IMR-90 (cell line): ENCODE results near the gene RBPJ. TPM values are rescaled to one million over a fixed set of nuclear protein-coding genes. Genes with fewer than 3 reads are reported as not detected.

Experiments
- ATAC-seq: fragments of 200-7000 bp; cut with Tn5 transposase; 2 replicates; pipeline ENCODE4 v1.9.1; 2020; ENCODE audit warnings: low read depth, mild to moderate bottlenecking, moderate library complexity
- BruUV-seq: library from RNA; stranded (reverse); fragments of 400-500 nt; replicated peaks from 2 replicates; lab custom pipeline; 2021; lab: Mats Ljungman, UMichigan
- CTCF ChIA-PET: fragments of 300-600 bp; formaldehyde crosslinking; extraction: SDS; loops from one replicate; lab custom pipeline; 2021; ENCODE audit warnings: antibody characterized with exemption; lab: Yijun Ruan, JAX
- POLR2A ChIA-PET: fragments of 300-600 bp; sonication (Branson Sonifier 250); formaldehyde crosslinking; loops from one replicate; lab custom pipeline; 2022; ENCODE audit warnings: antibody characterized with exemption; ENCODE audit not compliant: unreplicated experiment; lab: Charles Lee
- DNase-seq: peaks from one replicate; pipeline ENCODE4 v3.0.0; 2013
- H2AFZ ChIP-seq: replicated peaks from 2 replicates; pipeline ENCODE3; 2013; ENCODE audit warnings: low read length, mild to moderate bottlenecking; ENCODE audit not compliant: poor library complexity
- H2AK5ac ChIP-seq: 2 replicates; pipeline ENCODE4 v1.6.1; 2013; ENCODE audit warnings: low read depth, low read length, inconsistent platforms
- H2AK9ac ChIP-seq: replicated peaks from 2 replicates; pipeline ENCODE3; 2013; ENCODE audit warnings: mild to moderate bottlenecking, low read depth, low read length, moderate library complexity; ENCODE audit not compliant: poor library complexity
- H2BK120ac ChIP-seq: 2 replicates; pipeline ENCODE4 v1.6.1; 2013; ENCODE audit warnings: low read depth, low read length, inconsistent platforms
- H2BK15ac ChIP-seq: 3 replicates; pipeline ENCODE4 v1.6.1; 2013; ENCODE audit warnings: low read depth, low read length, inconsistent platforms
- H2BK20ac ChIP-seq: 2 replicates; pipeline ENCODE4 v1.6.1; 2013; ENCODE audit warnings: low read depth, mild to moderate bottlenecking, inconsistent platforms, low read length, moderate library complexity
- H2BK5ac ChIP-seq: 2 replicates; pipeline ENCODE4 v1.6.1; 2013; ENCODE audit warnings: mild to moderate bottlenecking, low read depth, low read length, inconsistent platforms; ENCODE audit not compliant: poor library complexity, severe bottlenecking
- H3K14ac ChIP-seq: replicated peaks from 2 replicates; pipeline ENCODE4 v1.6.1; 2013; ENCODE audit warnings: low read depth, low read length, inconsistent platforms
- H3K18ac ChIP-seq: 2 replicates; pipeline ENCODE4 v1.6.1; 2013; ENCODE audit warnings: low read depth, low read length, control low read depth
- H3K23ac ChIP-seq: 2 replicates; pipeline ENCODE4 v1.6.1; 2013; ENCODE audit warnings: low read depth, low read length, inconsistent platforms
- H3K27ac ChIP-seq: 2 replicates; pipeline ENCODE4 v1.5.1; 2013; ENCODE audit warnings: mild to moderate bottlenecking, control low read depth, low read length; ENCODE audit not compliant: insufficient read depth
- H3K27me3 ChIP-seq: 2 replicates; pipeline ENCODE4 v1.6.1; 2013; ENCODE audit warnings: low read length; ENCODE audit not compliant: control insufficient read depth, insufficient read depth
- H3K36me3 ChIP-seq: 2 replicates; pipeline ENCODE4 v1.6.1; 2013; ENCODE audit warnings: low read length, mixed read lengths; ENCODE audit not compliant: control insufficient read depth, insufficient read depth
- H3K4ac ChIP-seq: 2 replicates; pipeline ENCODE4 v1.6.1; 2013; ENCODE audit warnings: low read depth, low read length, inconsistent platforms
- H3K4me1 ChIP-seq: 2 replicates; pipeline ENCODE4 v1.6.1; 2013; ENCODE audit warnings: low read length, mixed read lengths; ENCODE audit not compliant: control insufficient read depth, insufficient read depth
- H3K4me2 ChIP-seq: 2 replicates; pipeline ENCODE4 v1.6.1; 2013; ENCODE audit warnings: low read depth, mild to moderate bottlenecking, control low read depth, low read length, moderate library complexity
- H3K4me3 ChIP-seq: 2 replicates; pipeline ENCODE4 v1.5.1; 2013; ENCODE audit warnings: low read depth, mild to moderate bottlenecking, control low read depth, low read length, moderate library complexity; ENCODE audit not compliant: insufficient read depth
- H3K56ac ChIP-seq: 2 replicates; pipeline ENCODE4 v1.6.1; 2013; ENCODE audit warnings: low read length, inconsistent platforms; ENCODE audit not compliant: insufficient read depth; ENCODE audit errors: extremely low read depth
- H3K79me1 ChIP-seq, 2 experiments: 2 replicates each; pipeline ENCODE4 v1.6.1; 2013; ENCODE audit warnings: low read length in 2 of 2, inconsistent platforms in 1 of 2, low read depth in 1 of 2
- H3K9ac ChIP-seq: 2 replicates; pipeline ENCODE4 v1.6.1; 2013; ENCODE audit warnings: low read depth, low read length, control low read depth
- H3K9me1 ChIP-seq: 2 replicates; pipeline ENCODE4 v1.6.1; 2013; ENCODE audit warnings: low read length, inconsistent platforms; ENCODE audit not compliant: insufficient read depth
- H3K9me3 ChIP-seq: 2 replicates; pipeline ENCODE4 v1.6.1; 2013; ENCODE audit warnings: low read length; ENCODE audit not compliant: control insufficient read depth, insufficient read depth
- H4K20me1 ChIP-seq: 2 replicates; pipeline ENCODE4 v1.6.1; 2013; ENCODE audit warnings: low read length, inconsistent platforms; ENCODE audit not compliant: insufficient read depth
- H4K5ac ChIP-seq: 2 replicates; pipeline ENCODE4 v1.6.1; 2013; ENCODE audit warnings: mild to moderate bottlenecking, low read depth, low read length, control low read depth
- H4K8ac ChIP-seq, 2 experiments: 2 replicates each; pipeline ENCODE4 v1.6.1; 2013; ENCODE audit warnings: low read depth in 2 of 2, low read length in 2 of 2, control low read depth in 1 of 2, inconsistent platforms in 1 of 2
- H4K91ac ChIP-seq: 2 replicates; pipeline ENCODE4 v1.6.1; 2013; ENCODE audit warnings: low read depth, low read length, inconsistent platforms; ENCODE audit not compliant: insufficient read depth
- CTCF ChIP-seq: conservative IDR thresholded peaks from 2 replicates; pipeline ENCODE4 v1.5.1; 2012; ENCODE audit warnings: mild to moderate bottlenecking, low read depth, low read length, improper control_type of control experiment
- NFE2L2 ChIP-seq: fragments of 150-350 bp; IDR thresholded peaks from 2 replicates; pipeline ENCODE4 v1.6.1; 2016; ENCODE audit warnings: low read depth, mild to moderate bottlenecking, low read length
- POLR2A ChIP-seq: IDR thresholded peaks from 2 replicates; pipeline ENCODE4 v1.6.1; 2012; ENCODE audit warnings: mild to moderate bottlenecking, low read depth, low read length
- RAD21 ChIP-seq: IDR thresholded peaks from 2 replicates; pipeline ENCODE4 v1.6.1; 2012; ENCODE audit warnings: low read length, improper control_type of control experiment
- USF2 ChIP-seq: fragments of 150-350 bp; IDR thresholded peaks from 2 replicates; pipeline ENCODE4 v1.6.1; 2017; ENCODE audit warnings: mild to moderate bottlenecking, antibody characterized with exemption, low read length, low read depth
- WGBS, 2 experiments: methylation state at CpG; one replicate each; pipeline versions ENCODE4 v1.1.5 to v1.1.7; 2013; ENCODE audit warnings: missing lambda C conversion rate in 2 of 2; ENCODE audit not compliant: insufficient read length in 1 of 2; ENCODE audit errors: extremely low coverage in 2 of 2; 5-methylcytosine and 5-hydroxymethylcytosine counted together
- dilution Hi-C: fragments of 300-500 bp; cut with HindIII; formaldehyde crosslinking; loops from one replicate; pipeline ENCODE4 v1.14.3; 2018; ENCODE audit warnings: low sequenced_read_pairs; ENCODE audit not compliant: unreplicated experiment
- in situ Hi-C: fragments of 300-500 bp; cut with MboI; formaldehyde crosslinking; loops from 3 replicates; pipeline ENCODE4 v1.14.3; 2019; ENCODE audit warnings: low sequenced_read_pairs, inconsistent platforms, mixed read lengths
- intact Hi-C: fragments of 100-400 bp; cut with micrococcal nuclease; formaldehyde crosslinking; loops from 2 replicates; pipeline ENCODE4 v1.10.0; 2022
- polyA plus RNA-seq, 3 experiments: library from polyadenylated mRNA; depleted of rRNA; stranded (reverse); fragments of >200 nt; gene quantifications; 2 replicates each; pipeline ENCODE4 v1.2.3, GENCODE V29; 2012; ENCODE audit warnings: low replicate concordance in 1 of 3
- total RNA-seq: library from RNA; depleted of rRNA; stranded (reverse); fragments of >200 nt; gene quantifications from 2 replicates; pipeline ENCODE4 v1.2.3, GENCODE V29; 2012

The RBPJ gene
- total and polyA plus RNA-seq, 2 of the 4 experiments (the other 2 are of a cell fraction): 50.3 to 148 TPM

DNA sequence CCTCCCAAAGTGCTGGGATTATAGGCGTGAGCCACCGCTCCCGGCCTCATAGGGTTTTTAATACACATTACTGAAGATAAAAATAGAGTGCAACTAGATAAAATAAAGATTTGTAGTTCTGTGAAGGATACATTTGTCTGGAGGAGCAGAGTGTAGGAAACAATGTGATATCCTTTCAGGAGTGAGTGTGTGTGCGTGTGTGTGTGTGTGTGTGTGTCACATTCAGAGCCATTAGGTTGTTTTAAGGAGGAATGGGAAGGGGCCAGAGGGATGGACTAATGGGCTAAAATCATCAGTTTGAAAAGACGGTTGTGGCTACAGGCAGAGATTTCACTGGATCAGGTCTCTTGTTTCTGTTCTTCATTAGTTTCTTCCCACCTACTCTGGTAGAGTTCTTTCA lies 40.0 kb downstream of the RBPJ start:
- in situ Hi-C loops: no loop called here
- intact Hi-C loops: no loop called here
- Histone ChIP-seq H3K9ac (no peak overlapping the region), H3K4me1 (peaks cover 7% of the 10 kb centered on the region), H3K9me1 (peaks cover 9% of the 10 kb centered on the region), H4K91ac (no peak overlapping the region), H2AK5ac (no peak overlapping the region), H3K79me1 (peaks cover 16 to 59% of the 10 kb centered on the region in 2 experiments), H3K4ac (no peak overlapping the region), H4K20me1 (peaks cover 67% of the 10 kb centered on the region), H2AFZ (no peak overlapping the region), H3K27me3 (no peaks in the 10 kb centered on the region), H2BK5ac (peak overlapping the region; percentile 36), H3K36me3 (no peaks in the 10 kb centered on the region), H2BK120ac (no peak overlapping the region), H4K8ac (peak overlapping the region in 1 of 2 experiments; percentile 22; a peak in 1 of 4 replicates), H3K4me3 (no peak overlapping the region), H3K27ac (no peak overlapping the region), H3K9me3 (no peaks in the 10 kb centered on the region), H2BK20ac (no peak overlapping the region), H2AK9ac (no peak overlapping the region), H3K4me2 (peak overlapping the region; percentile 52), H3K14ac (0 out of 2 replicates have a peak overlapping the region, but pooled peaks have one; percentile 2), H3K56ac (no peak overlapping the region), H3K23ac (no peak overlapping the region), H4K5ac (peak overlapping the region; percentile 16; the same call in 1 of the 2 replicates), H3K18ac (no peak overlapping the region; the same call in 1 of the 2 replicates), H2BK15ac (no peak overlapping the region)
- DNase-seq (no peak), ATAC-seq (no peak)
- POLR2A ChIA-PET: no interaction called here
- TF ChIP-seq NFE2L2: no peak
- TF ChIP-seq RAD21: no peak
- TF ChIP-seq USF2: no peak
- TF ChIP-seq CTCF: no peak
- TF ChIP-seq POLR2A: no peak
- WGBS, 2 experiments: 44% methylated on average over 1 of the region's 5 CpGs; no CpG with 5 or more reads in 1 of the 2 experiments
- dilution Hi-C loops: no loop called here
- no TSS peak for BruUV-seq
- CTCF ChIA-PET: interaction anchor here (2.3 kb wide), 1 partner anchor 12 kb away, joined by 6 read pairs; no protein-coding TSS in a partner anchor
